Stomach (tissue), 4 donors: ENCODE data around the gene LGR4.

Source experiments
- EP300 ChIP-seq: sonication (generic); formaldehyde crosslinking; IDR thresholded peaks from one replicate; pipeline ENCODE4 v1.6.1; 2017; ENCODE audit warnings: antibody characterized with exemption
- POLR2A ChIP-seq, 4 donors: fragments of 450-650 bp; IDR thresholded peaks; one replicate each; pipeline ENCODE4 v1.6.1; 2016; ENCODE audit warnings: antibody characterized with exemption in 4 of 4, control low read depth in 2 of 4, mild to moderate bottlenecking in 1 of 4, moderate library complexity in 1 of 4
- POLR2AphosphoS5 ChIP-seq, 3 donors: sonication (generic); formaldehyde crosslinking; IDR thresholded peaks; one replicate each; pipeline ENCODE4 v1.6.1; 2016; ENCODE audit warnings: antibody characterized with exemption in 3 of 3
- TF ChIP-seq, protein P1 (sequence below), 7 experiments: fragments of 450-650 bp in 4 of 7; fragments of 200-600 bp in 3 of 7; sonication (generic) in 3 of 7; IDR thresholded peaks; one replicate each; pipeline ENCODE4 v1.5.1; 2016 to 2019; ENCODE audit warnings: antibody characterized with exemption in 7 of 7, control low read depth in 2 of 7, mild to moderate bottlenecking in 1 of 7

DNA sequence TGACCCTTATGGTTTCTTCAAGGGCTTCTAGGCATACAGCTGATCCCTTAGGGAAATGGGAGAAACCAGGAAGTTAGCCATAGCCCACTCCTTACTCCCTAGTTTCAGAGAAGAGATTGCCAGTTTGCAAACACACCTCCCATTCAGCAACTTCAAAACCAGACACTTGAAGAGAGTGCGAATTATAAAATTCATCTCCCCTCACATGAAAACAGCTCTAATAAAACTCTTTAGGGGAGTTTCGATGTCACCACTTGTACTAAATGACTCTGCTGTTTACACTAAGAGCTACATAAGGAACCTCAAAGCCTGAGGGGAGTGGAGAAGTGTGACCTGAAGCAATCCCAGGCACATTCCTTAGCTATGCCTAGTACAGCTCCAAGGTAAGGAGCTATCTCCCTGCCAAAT lies 8.3 kb downstream of the LGR4 start:
- TF ChIP-seq POLR2A (IDR thresholded peaks at IDR 0.05) (no peak), EP300 (no peak), POLR2AphosphoS5 (IDR thresholded peaks at IDR 0.05) (no peak)
- TF ChIP-seq, protein P1, sequence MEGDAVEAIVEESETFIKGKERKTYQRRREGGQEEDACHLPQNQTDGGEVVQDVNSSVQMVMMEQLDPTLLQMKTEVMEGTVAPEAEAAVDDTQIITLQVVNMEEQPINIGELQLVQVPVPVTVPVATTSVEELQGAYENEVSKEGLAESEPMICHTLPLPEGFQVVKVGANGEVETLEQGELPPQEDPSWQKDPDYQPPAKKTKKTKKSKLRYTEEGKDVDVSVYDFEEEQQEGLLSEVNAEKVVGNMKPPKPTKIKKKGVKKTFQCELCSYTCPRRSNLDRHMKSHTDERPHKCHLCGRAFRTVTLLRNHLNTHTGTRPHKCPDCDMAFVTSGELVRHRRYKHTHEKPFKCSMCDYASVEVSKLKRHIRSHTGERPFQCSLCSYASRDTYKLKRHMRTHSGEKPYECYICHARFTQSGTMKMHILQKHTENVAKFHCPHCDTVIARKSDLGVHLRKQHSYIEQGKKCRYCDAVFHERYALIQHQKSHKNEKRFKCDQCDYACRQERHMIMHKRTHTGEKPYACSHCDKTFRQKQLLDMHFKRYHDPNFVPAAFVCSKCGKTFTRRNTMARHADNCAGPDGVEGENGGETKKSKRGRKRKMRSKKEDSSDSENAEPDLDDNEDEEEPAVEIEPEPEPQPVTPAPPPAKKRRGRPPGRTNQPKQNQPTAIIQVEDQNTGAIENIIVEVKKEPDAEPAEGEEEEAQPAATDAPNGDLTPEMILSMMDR (IDR thresholded peaks at IDR 0.05), result no peak
